PC-9 (cell line): Measurements from ENCODE around the gene C14orf132. TPM values are rescaled to one million over a fixed set of nuclear protein-coding genes. Genes with fewer than 3 reads are reported as not detected.

Source experiments
- BruUV-seq: library from RNA; stranded (reverse); fragments of 400-500 nt; replicated peaks from 2 replicates; lab custom pipeline; 2021; lab: Mats Ljungman, UMichigan
- CTCF ChIA-PET: fragments of 300-600 bp; sonication (Branson Sonifier 250); formaldehyde crosslinking; loops from one replicate; lab custom pipeline; 2022; ENCODE audit warnings: antibody characterized with exemption; lab: Charles Lee
- POLR2A ChIA-PET: fragments of 300-600 bp; sonication (Branson Sonifier 250); formaldehyde crosslinking; loops from one replicate; lab custom pipeline; 2022; ENCODE audit warnings: antibody characterized with exemption; ENCODE audit not compliant: unreplicated experiment; lab: Charles Lee
- DNase-seq, 2 experiments: peaks; one replicate each; pipeline versions ENCODE4 v3.0.0 to v3.0.0-alpha.2; 2015 to 2022; ENCODE audit warnings: mixed read lengths in 1 of 2
- H2AFZ ChIP-seq: fragments of 200-600 bp; sonication (generic); 2 replicates; pipeline ENCODE4 v1.8.1; 2017; ENCODE audit warnings: antibody characterized with exemption
- H3F3A ChIP-seq: fragments of 200-600 bp; sonication (generic); 2 replicates; pipeline ENCODE4 v1.8.1; 2017; ENCODE audit warnings: antibody characterized with exemption, mild to moderate bottlenecking, low read depth; ENCODE audit not compliant: insufficient read depth
- H3K27ac ChIP-seq: fragments of 200-600 bp; sonication (generic); 2 replicates; pipeline ENCODE4 v1.6.1; 2016; ENCODE audit warnings: mixed run types
- H3K27me3 ChIP-seq: fragments of 200-600 bp; sonication (generic); 2 replicates; pipeline ENCODE4 v1.6.1; 2016; ENCODE audit warnings: low read depth, mixed run types; ENCODE audit not compliant: insufficient read depth
- H3K36me3 ChIP-seq: fragments of 200-600 bp; sonication (generic); 2 replicates; pipeline ENCODE4 v1.6.1; 2016; ENCODE audit warnings: low read depth, mixed run types
- H3K4me1 ChIP-seq: fragments of 200-600 bp; sonication (generic); replicated peaks from 2 replicates; pipeline ENCODE4 v1.6.1; 2016; ENCODE audit warnings: mixed run types; ENCODE audit not compliant: insufficient read depth
- H3K4me2 ChIP-seq: fragments of 200-600 bp; sonication (generic); 2 replicates; pipeline ENCODE4 v1.6.1; 2017; ENCODE audit warnings: mixed run types
- H3K4me3 ChIP-seq: fragments of 200-600 bp; sonication (generic); 2 replicates; pipeline ENCODE4 v1.6.1; 2016; ENCODE audit warnings: mixed run types
- H3K79me2 ChIP-seq: fragments of 200-600 bp; sonication (generic); 2 replicates; pipeline ENCODE4 v1.6.1; 2017; ENCODE audit warnings: low read depth, mixed run types
- H3K9me2 ChIP-seq: fragments of 200-600 bp; sonication (generic); 2 replicates; pipeline ENCODE4 v1.8.1; 2017; ENCODE audit warnings: mild to moderate bottlenecking; ENCODE audit not compliant: insufficient read depth
- H3K9me3 ChIP-seq: fragments of 200-600 bp; sonication (generic); 2 replicates; pipeline ENCODE4 v1.8.1; 2016; ENCODE audit warnings: low read depth; ENCODE audit not compliant: insufficient read depth
- H4K20me1 ChIP-seq: fragments of 200-600 bp; sonication (generic); 2 replicates; pipeline ENCODE4 v1.8.1; 2017; ENCODE audit not compliant: insufficient read depth
- CTCF ChIP-seq: fragments of 200-600 bp; sonication (generic); conservative IDR thresholded peaks from 2 replicates; pipeline ENCODE4 v1.6.1; 2017; ENCODE audit warnings: mixed run types, antibody characterized with exemption, mild to moderate bottlenecking, moderate library complexity
- EZH2 ChIP-seq: fragments of 200-600 bp; sonication (generic); IDR thresholded peaks from 2 replicates; pipeline ENCODE4 v1.8.0; 2017; ENCODE audit warnings: antibody characterized with exemption, low read depth
- intact Hi-C: fragments of 100-400 bp; cut with micrococcal nuclease; formaldehyde crosslinking; loops from one replicate; pipeline ENCODE4 v1.10.0; 2022; ENCODE audit not compliant: unreplicated experiment
- total RNA-seq: library from RNA; stranded (reverse); gene quantifications from 2 replicates; pipeline ENCODE4 v1.2.3, GENCODE V29; 2021

The C14orf132 gene
- total RNA-seq, 1 experiment from 2014 or later = not detected

GRCh38 chr14:96039633-96040311, 610 bp downstream of the C14orf132 start:
- peaks cover 18% of the 10 kb centered on the region; the same call in 1 of the 2 replicates for H3K27me3 ChIP-seq
- no peak overlapping the region for H2AFZ ChIP-seq
- ChIA-PET POLR2A (no interaction called here), CTCF (no interaction called here)
- no peaks in the 10 kb centered on the region for H3K9me3 ChIP-seq
- H3F3A ChIP-seq = no peaks in the 10 kb centered on the region
- no TSS peak for BruUV-seq
- intact Hi-C loops = no loop called here
- no peak overlapping the region for H3K4me2 ChIP-seq
- TF ChIP-seq CTCF (no peak), EZH2 (no peak)
- H3K36me3 ChIP-seq = no peaks in the 10 kb centered on the region
- no peak for DNase-seq
- no peak overlapping the region for H3K27ac ChIP-seq
- H4K20me1 ChIP-seq = no peaks in the 10 kb centered on the region
- H3K79me2 ChIP-seq = no peaks in the 10 kb centered on the region
- H3K4me3 ChIP-seq = no peak overlapping the region
- H3K9me2 ChIP-seq = no peaks in the 10 kb centered on the region
- H3K4me1 ChIP-seq = no peaks in the 10 kb centered on the region

GRCh38 chr14:96040828-96041371, 1.7 kb downstream of the C14orf132 start:
- Histone ChIP-seq H3F3A (no peaks in the 10 kb centered on the region), H3K4me3 (no peak overlapping the region), H3K27ac (no peak overlapping the region), H3K36me3 (no peaks in the 10 kb centered on the region), H4K20me1 (no peaks in the 10 kb centered on the region), H3K79me2 (no peaks in the 10 kb centered on the region), H3K4me1 (no peaks in the 10 kb centered on the region), H3K9me2 (no peaks in the 10 kb centered on the region), H3K9me3 (no peaks in the 10 kb centered on the region), H3K4me2 (no peak overlapping the region), H3K27me3 (peaks cover 26% of the 10 kb centered on the region; the same call in 1 of the 2 replicates), H2AFZ (no peak overlapping the region)
- no TSS peak for BruUV-seq
- ChIA-PET CTCF (no interaction called here), POLR2A (no interaction called here)
- no peak for DNase-seq
- no peak for TF ChIP-seq CTCF
- no peak for TF ChIP-seq EZH2
- intact Hi-C loops = no loop called here

- Histone ChIP-seq H3K4me2 (no peak overlapping the region), H3K79me2 (no peaks in the 10 kb centered on the region), H3K9me2 (no peaks in the 10 kb centered on the region), H3K27ac (no peak overlapping the region), H3F3A (no peaks in the 10 kb centered on the region), H3K27me3 (peaks cover 29% of the 10 kb centered on the region; the same call in 1 of the 2 replicates), H3K4me1 (no peaks in the 10 kb centered on the region), H3K36me3 (no peaks in the 10 kb centered on the region), H4K20me1 (no peaks in the 10 kb centered on the region), H3K9me3 (no peaks in the 10 kb centered on the region), H3K4me3 (no peak overlapping the region), H2AFZ (no peak overlapping the region)
- intact Hi-C loops = no loop called here
- BruUV-seq = no TSS peak
- no peak for TF ChIP-seq CTCF
- no peak for DNase-seq
- ChIA-PET CTCF (no interaction called here), POLR2A (no interaction called here)
Measured at GRCh38 chr14:96042248-96042930, 3.2 kb downstream of the C14orf132 start.
